ENCODE data around the gene TSPAN12.

TSPAN12 gene

GRCh38 chr7:120794106-120794729 lies 63.7 kb downstream of the TSPAN12 start:
- no peak for DNase-seq
- H3K36me3 ChIP-seq: no peaks in the 10 kb centered on the region
- no peak for TF ChIP-seq CTCF (IDR thresholded peaks at IDR 0.05)
- intact Hi-C loops (cut with DNase I; ENCODE audit: low total_unique reads): loop anchor here (5.0 to 10.0 kb wide), 3 partner anchors 58 to 301 kb away; no protein-coding TSS in a partner anchor
- H3K9me3 ChIP-seq: no peaks in the 10 kb centered on the region
- no peak overlapping the region for H3K4me3 ChIP-seq
- no peaks in the 10 kb centered on the region for H3K27me3 ChIP-seq
- peaks cover 0 to 3% (median 0%) of the 10 kb centered on the region in 4 donors for H3K4me1 ChIP-seq
- no peak overlapping the region for H3K27ac ChIP-seq

- Histone ChIP-seq H3K36me3 (peaks cover 0 to 2% (median 0%) of the 10 kb centered on the region in 3 donors), H3K9me3 (no peaks in the 10 kb centered on the region), H3K4me1 (peaks cover 0 to 3% (median 0%) of the 10 kb centered on the region in 4 donors), H3K4me3 (no peak overlapping the region), H3K27ac (no peak overlapping the region), H3K27me3 (no peaks in the 10 kb centered on the region)
- intact Hi-C loops (cut with DNase I; ENCODE audit: low total_unique reads): loop anchor here (5.0 to 10.0 kb wide), 3 partner anchors 59 to 301 kb away; no protein-coding TSS in a partner anchor
- TF ChIP-seq CTCF (IDR thresholded peaks at IDR 0.05): no peak
- DNase-seq: no peak
Observed at GRCh38 chr7:120793213-120793936, 64.6 kb downstream of the TSPAN12 start.

GRCh38 chr7:120792861-120793130 lies 65.1 kb downstream of the TSPAN12 start:
- Histone ChIP-seq H3K36me3 (peaks cover 0 to 5% (median 0%) of the 10 kb centered on the region in 3 donors), H3K4me1 (peaks cover 0 to 3% (median 0%) of the 10 kb centered on the region in 4 donors), H3K9me3 (no peaks in the 10 kb centered on the region), H3K4me3 (no peak overlapping the region), H3K27me3 (no peaks in the 10 kb centered on the region), H3K27ac (no peak overlapping the region)
- no peak for TF ChIP-seq CTCF (IDR thresholded peaks at IDR 0.05)
- intact Hi-C loops (cut with DNase I; ENCODE audit: low total_unique reads): loop anchor here (5.0 to 10.0 kb wide), 3 partner anchors 60 to 302 kb away; no protein-coding TSS in a partner anchor
- DNase-seq: no peak

- TF ChIP-seq CTCF (IDR thresholded peaks at IDR 0.05): peak; percentile 67 to 82
- Histone ChIP-seq H3K4me1 (peaks cover 0 to 3% (median 0%) of the 10 kb centered on the region in 4 donors), H3K4me3 (no peak overlapping the region), H3K27me3 (no peaks in the 10 kb centered on the region), H3K36me3 (peaks cover 0 to 5% (median 0%) of the 10 kb centered on the region in 3 donors), H3K27ac (no peak overlapping the region), H3K9me3 (no peaks in the 10 kb centered on the region)
- peak; percentile 70 to 83 for DNase-seq
- intact Hi-C loops (cut with DNase I; ENCODE audit: low total_unique reads): loop anchor here (5.0 to 10.0 kb wide), 3 partner anchors 60 to 303 kb away; no protein-coding TSS in a partner anchor
Observed at GRCh38 chr7:120792091-120792860, 65.7 kb downstream of the TSPAN12 start.

GRCh38 chr7:120785095-120785494 lies 72.8 kb downstream of the TSPAN12 start:
- H3K27ac ChIP-seq: no peak overlapping the region
- H3K4me1 ChIP-seq: no peaks in the 10 kb centered on the region
- peaks cover 0 to 5% (median 0%) of the 10 kb centered on the region in 3 donors for H3K36me3 ChIP-seq
- intact Hi-C loops (cut with DNase I; ENCODE audit: low total_unique reads): no loop called here
- H3K9me3 ChIP-seq: no peaks in the 10 kb centered on the region
- no peak for TF ChIP-seq CTCF (IDR thresholded peaks at IDR 0.05)
- H3K27me3 ChIP-seq: no peaks in the 10 kb centered on the region
- H3K4me3 ChIP-seq: no peak overlapping the region
- DNase-seq: no peak

Measured in tibial artery (tissue), 4 donors.